OCI-LY1 (cell line): ENCODE results near the gene QRICH1.

ENCODE experiments used
- EZH2 ChIP-seq: fragments of 200-600 bp; sonication (generic), shearing (Covaris generic); IDR thresholded peaks from 2 replicates; pipeline ENCODE4 v1.8.0; 2017; ENCODE audit warnings: borderline replicate concordance, mixed run types, mild to moderate bottlenecking, antibody characterized with exemption, low read length, moderate library complexity, mixed read lengths
- TF ChIP-seq, protein P1 (sequence below): fragments of 200-600 bp; sonication (generic), shearing (Covaris generic); IDR thresholded peaks from 2 replicates; pipeline ENCODE4 v1.5.1; 2017; ENCODE audit warnings: mild to moderate bottlenecking, antibody characterized with exemption, low read length, moderate library complexity, mixed read lengths

DNA sequence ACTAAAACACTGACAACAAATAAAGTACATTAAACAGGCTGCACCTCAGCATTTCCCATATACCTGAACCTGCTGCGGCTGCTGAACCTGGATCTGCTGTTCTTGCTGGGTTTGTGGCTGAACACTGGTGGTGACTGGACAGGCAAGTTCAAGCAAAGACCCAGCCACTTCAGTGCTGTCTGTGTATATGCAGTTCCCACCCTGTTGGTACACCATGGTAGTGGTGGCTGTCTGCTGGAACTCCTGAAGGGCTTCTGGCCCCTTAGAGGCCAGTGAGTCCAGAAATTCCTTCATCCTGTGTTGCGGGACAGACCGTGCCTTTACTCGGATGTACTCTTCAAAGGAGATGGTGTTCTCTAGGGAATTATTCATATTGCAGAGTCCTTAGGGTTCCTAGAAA, 17.2 kb downstream of the QRICH1 start:
- TF ChIP-seq, protein P1, sequence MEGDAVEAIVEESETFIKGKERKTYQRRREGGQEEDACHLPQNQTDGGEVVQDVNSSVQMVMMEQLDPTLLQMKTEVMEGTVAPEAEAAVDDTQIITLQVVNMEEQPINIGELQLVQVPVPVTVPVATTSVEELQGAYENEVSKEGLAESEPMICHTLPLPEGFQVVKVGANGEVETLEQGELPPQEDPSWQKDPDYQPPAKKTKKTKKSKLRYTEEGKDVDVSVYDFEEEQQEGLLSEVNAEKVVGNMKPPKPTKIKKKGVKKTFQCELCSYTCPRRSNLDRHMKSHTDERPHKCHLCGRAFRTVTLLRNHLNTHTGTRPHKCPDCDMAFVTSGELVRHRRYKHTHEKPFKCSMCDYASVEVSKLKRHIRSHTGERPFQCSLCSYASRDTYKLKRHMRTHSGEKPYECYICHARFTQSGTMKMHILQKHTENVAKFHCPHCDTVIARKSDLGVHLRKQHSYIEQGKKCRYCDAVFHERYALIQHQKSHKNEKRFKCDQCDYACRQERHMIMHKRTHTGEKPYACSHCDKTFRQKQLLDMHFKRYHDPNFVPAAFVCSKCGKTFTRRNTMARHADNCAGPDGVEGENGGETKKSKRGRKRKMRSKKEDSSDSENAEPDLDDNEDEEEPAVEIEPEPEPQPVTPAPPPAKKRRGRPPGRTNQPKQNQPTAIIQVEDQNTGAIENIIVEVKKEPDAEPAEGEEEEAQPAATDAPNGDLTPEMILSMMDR: no peak
- TF ChIP-seq EZH2: no peak
